DND-41 (cell line): ENCODE measurements around the gene GATD1.

Source experiments
- ATAC-seq: fragments of 200-7000 bp; cut with Tn5 transposase; 3 replicates; pipeline ENCODE4 v1.9.1; 2021; ENCODE audit warnings: low read depth; ENCODE audit not compliant: insufficient read depth
- DNase-seq: peaks from one replicate; pipeline ENCODE4 v3.0.0-alpha.2; 2020
- H2AFZ ChIP-seq: 2 replicates; pipeline ENCODE4 v1.6.0; 2012; ENCODE audit warnings: low read depth, low read length
- H3K27ac ChIP-seq: 2 replicates; pipeline ENCODE4 v1.5.1; 2012; ENCODE audit warnings: low read length, inconsistent platforms
- H3K27me3 ChIP-seq: fragments of 200-600 bp; sonication (generic); 2 replicates; pipeline ENCODE4 v1.6.0; 2012; ENCODE audit warnings: low read length, mild to moderate bottlenecking, inconsistent platforms; ENCODE audit not compliant: insufficient read depth, poor library complexity
- H3K36me3 ChIP-seq: 2 replicates; pipeline ENCODE4 v1.5.1; 2012; ENCODE audit warnings: low read length, inconsistent platforms; ENCODE audit not compliant: insufficient read depth
- H3K4me1 ChIP-seq: 2 replicates; pipeline ENCODE4 v1.5.1; 2012; ENCODE audit warnings: mild to moderate bottlenecking, low read length; ENCODE audit not compliant: insufficient read depth
- H3K4me2 ChIP-seq: 2 replicates; pipeline ENCODE4 v1.6.0; 2012; ENCODE audit warnings: mild to moderate bottlenecking, moderate library complexity, low read length, inconsistent platforms; ENCODE audit not compliant: insufficient read depth
- H3K4me3 ChIP-seq, 2 experiments: fragments of 200-600 bp in 1 of 2; shearing (Covaris generic) in 1 of 2; 2 replicates each; pipeline ENCODE4 v1.5.1; 2012 to 2016; ENCODE audit warnings: inconsistent platforms in 2 of 2, low read length in 2 of 2, mild to moderate bottlenecking in 2 of 2, low read depth in 1 of 2, moderate library complexity in 1 of 2
- H3K79me2 ChIP-seq: 2 replicates; pipeline ENCODE4 v1.6.0; 2012; ENCODE audit warnings: low read length, inconsistent platforms; ENCODE audit not compliant: insufficient read depth
- H3K9ac ChIP-seq: 2 replicates; pipeline ENCODE4 v1.6.0; 2012; ENCODE audit warnings: low read depth, mild to moderate bottlenecking, inconsistent platforms, low read length, moderate library complexity
- H3K9me3 ChIP-seq: 2 replicates; pipeline ENCODE4 v1.5.1; 2012; ENCODE audit warnings: low read length, moderate library complexity, mild to moderate bottlenecking, inconsistent platforms; ENCODE audit not compliant: insufficient read depth, severe bottlenecking
- H4K20me1 ChIP-seq: 2 replicates; pipeline ENCODE4 v1.6.0; 2012; ENCODE audit warnings: low read length; ENCODE audit not compliant: insufficient read depth
- CTCF ChIP-seq: IDR thresholded peaks from 2 replicates; pipeline ENCODE4 v1.5.1; 2012; ENCODE audit warnings: borderline replicate concordance, low read length, moderate library complexity, mild to moderate bottlenecking; ENCODE audit not compliant: poor library complexity, severe bottlenecking; ENCODE audit errors: extremely low read depth
- EZH2 ChIP-seq: IDR thresholded peaks from 3 replicates; pipeline ENCODE4 v1.6.1; 2012; ENCODE audit warnings: borderline replicate concordance, low read depth, mild to moderate bottlenecking, moderate library complexity, low read length, inconsistent platforms; ENCODE audit not compliant: severe bottlenecking

GATD1 gene

GRCh38 chr11:764322-765024 lies 12.8 kb downstream of the GATD1 start:
- Histone ChIP-seq H4K20me1 (peaks cover 45% of the 10 kb centered on the region), H3K27ac (no peak overlapping the region), H3K36me3 (peaks cover 80% of the 10 kb centered on the region), H3K9me3 (no peaks in the 10 kb centered on the region), H3K4me2 (no peak overlapping the region), H3K27me3 (no peaks in the 10 kb centered on the region), H2AFZ (no peak overlapping the region), H3K4me3 (no peak overlapping the region), H3K4me1 (no peaks in the 10 kb centered on the region), H3K79me2 (no peaks in the 10 kb centered on the region; the same call in 1 of the 2 replicates), H3K9ac (no peak overlapping the region)
- DNase-seq = no peak
- TF ChIP-seq CTCF (no peak), EZH2 (no peak)
- ATAC-seq = no peak

- Histone ChIP-seq H3K27me3 (no peaks in the 10 kb centered on the region), H3K4me2 (no peak overlapping the region), H3K36me3 (peaks cover 81% of the 10 kb centered on the region), H3K4me3 (no peak overlapping the region), H3K27ac (no peak overlapping the region), H3K9me3 (no peaks in the 10 kb centered on the region), H3K4me1 (no peaks in the 10 kb centered on the region), H4K20me1 (peaks cover 45% of the 10 kb centered on the region), H3K9ac (no peak overlapping the region), H2AFZ (no peak overlapping the region), H3K79me2 (no peaks in the 10 kb centered on the region; the same call in 1 of the 2 replicates)
- no peak for ATAC-seq
- no peak for DNase-seq
- TF ChIP-seq EZH2 (no peak), CTCF (no peak)
Measured at GRCh38 chr11:763549-764321, 13.6 kb downstream of the GATD1 start.

- Histone ChIP-seq H3K4me1 (no peaks in the 10 kb centered on the region), H3K9me3 (no peaks in the 10 kb centered on the region), H3K27me3 (no peaks in the 10 kb centered on the region), H3K79me2 (no peaks in the 10 kb centered on the region; the same call in 1 of the 2 replicates), H2AFZ (no peak overlapping the region), H3K4me3 (no peak overlapping the region), H3K4me2 (no peak overlapping the region), H3K27ac (no peak overlapping the region), H4K20me1 (peaks cover 45% of the 10 kb centered on the region), H3K36me3 (peaks cover 83% of the 10 kb centered on the region), H3K9ac (no peak overlapping the region)
- no peak for TF ChIP-seq CTCF
- TF ChIP-seq EZH2 = no peak
- ATAC-seq (no peak), DNase-seq (no peak)
Measured at GRCh38 chr11:763073-763463, 14.2 kb downstream of the GATD1 start.
